ENCODE results near the gene AKR1C2.
"Not testable (repeated sequence)": the region's sequence is repeated elsewhere in the genome, so short reads cannot be mapped to it uniquely, and the experiment has no call there.

AKR1C2 gene

DNA sequence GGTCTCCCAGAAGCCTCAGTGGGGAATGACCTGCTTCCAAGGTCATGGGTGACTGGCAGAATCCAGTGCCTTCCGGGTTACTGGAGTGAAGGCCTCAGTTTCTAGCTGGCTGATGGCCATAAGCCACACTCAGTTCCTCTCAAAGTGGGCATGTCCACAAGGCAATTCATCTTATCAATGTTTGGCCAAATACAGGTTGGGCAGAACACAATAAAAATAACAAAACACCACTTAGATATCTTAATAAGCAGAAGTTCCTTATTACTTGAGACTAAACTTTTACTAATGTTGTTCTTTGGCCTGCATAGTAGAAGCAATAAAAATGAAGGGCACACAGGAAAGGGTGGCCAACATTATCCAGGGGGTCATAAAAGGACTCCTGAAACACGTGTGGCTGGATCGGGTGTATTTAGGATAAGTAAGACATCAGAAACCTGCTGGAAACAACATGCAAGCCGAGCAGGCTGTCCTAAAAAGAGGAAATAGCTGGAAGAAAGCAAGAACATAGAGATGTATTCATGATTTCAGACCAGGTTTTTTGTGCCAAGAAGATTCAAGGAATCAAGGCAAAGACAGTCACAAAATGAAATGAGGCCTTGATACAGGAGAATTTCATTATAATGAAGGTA, 19.6 kb upstream of the AKR1C2 start:
- DNase-seq: no peak

DNA sequence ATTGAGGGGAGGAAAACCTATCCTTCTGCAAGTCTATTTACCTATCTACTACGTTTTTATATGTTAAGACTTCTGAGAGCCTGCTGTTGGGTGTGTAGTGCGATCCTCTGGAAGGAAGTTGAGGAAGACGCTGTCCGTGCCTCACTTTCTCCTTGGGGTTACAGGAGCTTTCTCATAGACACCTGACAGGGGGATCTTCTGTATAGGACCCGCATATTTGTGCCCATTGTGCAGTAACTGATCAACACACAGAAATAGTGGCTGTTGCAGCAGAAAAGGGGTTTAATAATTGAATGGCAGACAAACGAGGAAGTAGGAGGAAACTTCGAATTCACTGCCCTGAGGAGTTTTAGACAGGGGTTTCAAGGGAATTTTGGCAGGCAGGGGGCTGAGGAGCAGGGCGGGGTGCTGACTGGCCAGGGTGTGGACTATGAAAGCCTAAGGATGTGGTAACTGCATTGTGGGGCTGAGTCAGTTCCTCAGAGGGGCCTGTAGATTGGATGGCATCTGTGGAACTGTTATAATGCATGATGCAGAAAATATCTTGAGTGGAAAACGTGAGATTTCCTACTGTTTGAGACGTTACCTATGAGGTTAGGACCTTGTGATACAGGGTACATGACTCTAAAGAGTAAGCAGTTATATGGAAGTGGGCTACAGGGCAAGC, 18.1 kb upstream of the AKR1C2 start:
- not testable (repeated sequence) for DNase-seq

DNA sequence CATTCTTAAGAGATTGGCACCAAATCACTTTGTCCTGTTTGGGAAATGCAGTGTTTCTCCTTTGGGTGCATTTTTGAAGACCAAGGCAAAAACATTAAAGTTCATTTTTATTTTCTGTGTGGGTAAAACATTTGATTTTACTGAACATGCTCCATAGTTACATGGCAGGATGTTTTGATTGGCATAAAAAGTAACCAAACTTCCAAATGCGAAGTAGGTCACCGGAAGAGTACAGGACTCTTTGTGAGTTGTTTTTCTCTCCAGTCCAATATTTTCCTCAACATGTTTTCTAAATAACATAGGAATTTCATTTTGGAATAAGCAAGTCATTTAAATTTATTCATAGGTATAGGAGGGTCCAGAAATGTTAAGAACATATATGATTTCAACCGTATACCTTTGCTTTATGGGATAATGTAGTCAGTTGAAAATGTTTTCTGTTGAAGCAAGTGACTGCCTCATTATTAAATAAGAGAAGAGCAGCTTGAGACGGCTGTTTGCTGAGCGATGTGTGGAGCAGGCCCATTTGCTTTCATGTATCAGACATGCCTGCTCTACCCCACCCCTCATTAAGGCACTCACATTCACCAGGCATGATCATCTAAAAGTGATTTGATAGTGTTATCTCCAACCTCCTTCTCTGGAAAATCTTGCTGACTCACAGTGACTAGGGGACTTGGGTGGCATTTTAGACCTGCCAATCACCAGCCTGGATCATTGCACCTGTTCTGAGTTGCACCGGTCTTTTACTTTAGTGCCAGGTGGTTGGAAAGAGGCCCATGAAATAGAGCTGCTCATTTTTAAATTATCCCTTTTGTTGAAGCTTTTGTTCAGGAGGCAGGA, 16.3 kb upstream of the AKR1C2 start:
- not testable (repeated sequence) for DNase-seq

GRCh38 chr10:5018671-5019277, 15.1 kb upstream of the AKR1C2 start:
- not testable (repeated sequence) for DNase-seq

- DNase-seq: no peak
These were observed 14.5 kb upstream of the AKR1C2 start for GRCh38 chr10:5018134-5018533.

DNA sequence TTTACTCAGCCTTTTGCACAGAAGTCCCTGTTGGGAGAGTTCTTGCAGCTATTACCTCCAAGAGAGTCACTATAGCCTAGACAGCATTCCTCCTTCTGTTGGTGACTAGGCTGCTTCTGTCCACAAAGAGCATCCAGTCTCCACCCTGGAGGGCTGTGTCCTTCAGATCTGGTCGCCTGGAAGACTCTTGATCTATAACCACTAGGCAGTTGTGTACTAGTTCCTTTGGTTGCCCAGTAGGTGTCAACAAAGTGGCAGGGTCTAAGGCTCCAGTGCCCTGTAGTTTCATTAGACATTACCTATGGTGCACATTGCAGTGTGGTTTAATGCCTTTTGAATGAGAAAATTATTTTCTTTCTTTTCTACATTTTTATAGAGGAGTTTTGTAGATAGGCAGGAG, 11.3 kb upstream of the AKR1C2 start:
- no peak for DNase-seq

GRCh38 chr10:5014200-5014910, 10.7 kb upstream of the AKR1C2 start:
- not testable (repeated sequence) for DNase-seq

DNA sequence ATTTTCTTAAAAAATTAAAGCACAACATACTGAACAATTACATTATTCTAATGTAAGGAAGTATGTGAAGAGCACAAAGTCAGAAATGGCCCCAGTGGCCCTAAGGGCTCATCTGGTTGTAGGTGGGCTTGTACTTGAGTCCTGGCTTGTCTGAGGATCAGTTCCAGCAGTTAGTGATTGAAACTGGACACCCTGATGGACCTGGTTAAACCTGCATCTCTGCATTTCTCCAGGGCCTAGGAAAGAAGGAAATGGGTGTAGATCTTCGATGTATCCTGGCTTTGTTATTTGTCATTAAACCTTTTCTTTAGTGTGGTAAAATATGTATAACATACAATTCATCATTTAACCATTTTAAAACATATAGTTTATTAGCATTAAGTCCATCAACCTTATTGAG, 9.7 kb upstream of the AKR1C2 start:
- DNase-seq: no peak

- no peak for DNase-seq
These were observed 8.9 kb upstream of the AKR1C2 start for GRCh38 chr10:5012595-5012994.

DNA sequence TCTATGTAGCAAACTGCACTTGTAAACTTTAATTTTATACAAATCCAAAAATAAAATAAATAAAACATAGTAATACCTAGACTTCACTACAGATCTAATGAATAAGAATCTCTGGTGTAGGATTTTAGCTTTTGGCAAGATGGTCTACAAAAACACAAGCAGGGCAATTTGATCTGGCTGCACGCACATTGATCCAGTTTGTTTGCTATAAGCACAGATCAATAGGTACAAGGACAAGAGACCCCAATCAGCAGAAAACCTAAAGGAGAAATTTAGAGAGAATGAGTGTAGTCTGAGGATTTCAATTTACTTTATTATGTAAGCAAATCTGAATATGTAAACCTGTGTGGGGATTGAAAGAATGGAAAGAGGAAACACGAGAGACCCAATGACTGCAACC, 7.7 kb upstream of the AKR1C2 start:
- DNase-seq: not testable (repeated sequence)

DNA sequence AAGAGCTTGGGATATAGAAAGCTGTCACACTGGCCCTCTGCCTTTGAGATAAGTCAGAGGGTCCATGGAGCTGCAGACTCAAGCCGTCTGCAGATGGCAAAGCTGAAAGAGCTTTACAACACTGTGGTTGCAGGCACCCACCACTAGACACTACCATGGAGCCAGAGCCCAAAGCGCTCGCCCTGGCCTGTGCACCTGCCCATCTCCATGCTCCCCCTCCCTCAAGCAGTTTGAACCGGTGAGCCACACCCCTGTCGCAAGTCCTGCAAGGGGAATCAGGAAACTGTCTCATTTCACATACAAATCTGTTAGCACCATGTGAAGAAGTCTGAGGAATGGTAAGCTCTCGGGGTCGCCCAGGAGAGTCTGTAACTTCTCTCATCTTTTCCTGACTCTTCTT, 6.4 kb upstream of the AKR1C2 start:
- DNase-seq: not testable (repeated sequence)

GRCh38 chr10:5008857-5009548, 5.3 kb upstream of the AKR1C2 start:
- DNase-seq: not testable (repeated sequence)

DNA sequence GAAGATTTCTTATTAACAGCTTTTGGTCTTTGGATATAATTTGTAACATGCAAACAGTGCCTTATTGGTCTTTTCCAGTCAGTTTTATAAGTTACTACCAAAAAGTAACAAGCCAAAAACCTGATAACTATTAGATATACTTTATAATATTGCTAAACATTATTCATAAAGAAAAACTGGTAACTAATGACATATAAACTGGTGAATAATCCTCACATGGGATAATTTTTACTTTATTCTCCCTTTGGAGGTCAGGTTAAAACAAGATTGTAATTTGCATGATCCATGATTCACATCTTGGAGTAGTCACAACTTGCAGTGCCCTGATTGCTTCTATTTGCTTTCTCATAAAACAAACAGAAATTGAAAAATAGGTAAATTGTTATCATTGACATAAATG, 844 bp upstream of the AKR1C2 start:
- DNase-seq: not testable (repeated sequence)

- not testable (repeated sequence) for DNase-seq
These were observed 351 bp upstream of the AKR1C2 start for GRCh38 chr10:5004030-5004385.

DNA sequence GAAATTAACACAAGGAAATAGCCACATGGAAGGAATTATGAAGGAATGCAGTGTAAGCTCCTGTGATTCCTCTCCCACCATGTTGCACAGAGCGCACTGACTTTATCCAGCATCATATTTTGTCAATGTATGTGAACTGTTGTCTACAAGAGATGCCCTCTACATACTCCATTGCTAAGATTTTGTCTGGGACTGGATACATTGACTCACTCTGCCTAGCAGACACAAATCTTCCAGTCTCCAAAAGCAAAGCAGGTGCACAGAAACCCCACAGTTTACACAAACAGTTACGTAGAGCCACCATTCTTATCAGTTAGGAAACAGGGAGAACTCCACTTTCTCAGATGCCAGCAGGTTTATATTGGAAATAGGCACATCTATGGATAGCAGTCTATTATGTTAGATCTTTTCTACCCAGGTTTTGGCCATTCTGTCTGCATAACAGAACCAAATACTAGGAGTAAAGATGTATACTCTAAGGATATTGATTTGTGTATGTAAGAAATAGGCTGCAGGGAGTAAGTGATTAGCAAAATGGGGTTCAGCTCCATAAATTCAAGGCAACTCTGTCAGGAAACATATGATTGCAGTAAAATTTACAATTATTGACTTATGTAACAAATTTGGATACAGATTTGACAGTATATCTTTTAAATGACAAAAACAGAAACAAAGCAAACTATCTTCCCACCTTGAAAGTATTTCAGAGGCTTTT, 1.5 kb downstream of the AKR1C2 start:
- no peak for DNase-seq

DNA sequence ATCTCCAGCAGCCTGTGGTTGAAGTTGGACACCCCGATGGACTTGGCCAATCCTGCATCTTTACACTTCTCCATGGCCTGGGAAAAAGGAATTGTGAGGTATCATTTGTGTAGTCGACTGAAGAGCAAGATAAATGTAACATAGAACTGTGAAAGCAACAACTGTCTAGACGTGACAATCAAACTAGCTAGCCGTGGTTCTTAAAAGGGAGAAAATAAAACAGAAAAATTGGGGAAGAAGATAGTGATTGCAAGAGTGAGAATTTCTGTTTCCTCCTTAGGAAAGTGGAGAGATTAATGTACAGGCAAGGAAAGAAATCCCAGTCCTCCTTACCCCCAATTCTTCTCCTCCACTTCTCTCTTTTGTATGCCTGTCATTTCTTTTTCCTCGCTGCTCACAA, 5.0 kb downstream of the AKR1C2 start:
- DNase-seq: no peak

GRCh38 chr10:4994260-4994659, 9.4 kb downstream of the AKR1C2 start:
- not testable (repeated sequence) for DNase-seq

DNA sequence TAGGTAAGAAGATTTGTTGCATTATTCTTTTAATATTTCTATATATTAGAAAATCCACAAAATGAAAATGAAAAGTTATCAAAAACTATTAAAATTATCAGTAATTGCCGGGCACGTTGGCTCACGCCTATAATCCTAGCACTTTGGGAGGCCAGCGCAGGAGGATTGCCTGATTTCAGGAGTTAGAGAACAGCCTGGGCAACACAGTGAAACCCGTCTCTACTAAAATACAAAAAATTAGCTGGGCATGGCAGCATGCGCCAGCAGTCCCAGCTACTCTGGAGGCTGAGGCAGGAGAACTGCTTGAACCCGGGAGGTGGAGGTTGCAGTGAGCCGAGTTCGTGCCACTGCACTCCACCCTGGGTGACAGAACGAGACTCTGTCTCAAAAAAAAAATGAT, 11.1 kb downstream of the AKR1C2 start:
- DNase-seq: not testable (repeated sequence)

DNA sequence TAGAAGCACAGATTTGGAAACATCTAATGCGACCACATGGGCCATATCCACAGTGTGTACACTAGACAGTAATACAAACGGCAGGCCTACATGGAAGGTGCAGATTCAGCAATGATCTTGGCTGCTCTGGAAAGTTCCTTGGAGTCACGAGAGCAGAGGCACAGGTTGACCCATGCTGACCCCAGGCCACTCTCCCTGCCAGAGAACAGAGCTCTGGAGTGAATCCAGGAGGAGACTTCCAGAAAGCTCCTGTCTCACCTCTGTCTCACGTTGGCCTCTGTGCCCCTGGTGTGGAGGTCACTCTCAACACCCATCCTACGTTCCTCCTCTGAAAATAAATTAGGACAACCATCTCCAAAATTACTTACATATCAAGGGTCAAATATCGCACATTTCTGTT, 12.2 kb downstream of the AKR1C2 start:
- not testable (repeated sequence) for DNase-seq

- no peak for DNase-seq
These were observed 13.4 kb downstream of the AKR1C2 start for GRCh38 chr10:4990217-4990616.

- DNase-seq: not testable (repeated sequence)
These were observed 15.5 kb downstream of the AKR1C2 start for GRCh38 chr10:4988000-4988641.

All from stimulated activated CD4-positive, alpha-beta T cell treated with anti-CD3 and anti-CD28 coated beads, Interleukin-1b, Interleukin-23, amount 100 ng/mL, for 48 hours (primary cell).